HCT116 (cell line): ENCODE results near the gene SPOPL. TPM values are rescaled to one million over a fixed set of nuclear protein-coding genes. Genes with fewer than 3 reads are reported as not detected.
A peak's percentile ranks its signal among the peaks of the same experiment; 100 is the strongest.

Experiments used
- ATAC-seq: fragments of 200-7000 bp; cut with Tn5 transposase; 2 replicates; pipeline ENCODE4 v1.9.1; 2020; ENCODE audit warnings: mild to moderate bottlenecking, moderate library complexity
- BruUV-seq: library from RNA; stranded (reverse); fragments of 400-500 nt; replicated peaks from 2 replicates; lab custom pipeline; 2021; lab: Mats Ljungman, UMichigan
- CTCF ChIA-PET: fragments of 300-600 bp; sonication (Branson Sonifier 250); formaldehyde crosslinking; loops from one replicate; lab custom pipeline; 2021; ENCODE audit warnings: antibody characterized with exemption; lab: Charles Lee
- POLR2A ChIA-PET: fragments of 300-600, 350-600 bp; sonication (Branson Sonifier 250); formaldehyde crosslinking; loops from one replicate; lab custom pipeline; 2021; ENCODE audit warnings: antibody characterized with exemption; lab: Charles Lee
- RAD21 ChIA-PET, 2 experiments: fragments of 300-600 bp; sonication (Branson Sonifier 250); formaldehyde crosslinking; loops; one replicate each; lab custom pipeline; 2023; ENCODE audit warnings: low total read pairs in 2 of 2; ENCODE audit not compliant: uncharacterized antibody in 2 of 2, unreplicated experiment in 2 of 2, low non-redundant PET in 1 of 2; lab: Charles Lee
- DNase-seq: peaks from one replicate; pipeline ENCODE4 v3.0.0-alpha.2; 2010; ENCODE audit warnings: low read depth, low spot score
- H2AFZ ChIP-seq: fragments of 200-600 bp; shearing (Covaris generic), sonication (generic); 2 replicates; pipeline ENCODE4 v1.6.1; 2017; ENCODE audit warnings: low read depth, mixed run types, mixed read lengths, antibody characterized with exemption, low read length; ENCODE audit not compliant: poor library complexity, severe bottlenecking
- H3K27ac ChIP-seq: 2 replicates; pipeline ENCODE4 v1.5.1; 2012; ENCODE audit warnings: low read depth, low read length
- H3K27me3 ChIP-seq: fragments of 200-600 bp; sonication (generic); 2 replicates; pipeline ENCODE4 v1.6.1; 2016; ENCODE audit warnings: mixed run types, low read length, mixed read lengths; ENCODE audit not compliant: insufficient read depth
- H3K36me3 ChIP-seq, 2 experiments: fragments of 200-500 bp in 1 of 2; fragments of 200-600 bp in 1 of 2; sonication (Bioruptor generic) in 1 of 2; sonication (generic) in 1 of 2; 2 replicates each; pipeline versions ENCODE4 v1.5.1 to v1.6.1; 2014 to 2016; ENCODE audit warnings: low read length in 2 of 2, inconsistent platforms in 1 of 2, mixed read lengths in 1 of 2, mixed run types in 1 of 2; ENCODE audit not compliant: insufficient read depth in 2 of 2, control insufficient read depth in 1 of 2
- H3K4me1 ChIP-seq, 2 experiments: fragments of 200-600 bp in 1 of 2; sonication (generic) in 1 of 2; 2 replicates each; pipeline versions ENCODE4 v1.5.1 to v1.6.1; 2012 to 2017; ENCODE audit warnings: low read length in 2 of 2, inconsistent platforms in 1 of 2, mild to moderate bottlenecking in 1 of 2, mixed read lengths in 1 of 2, mixed run types in 1 of 2, moderate library complexity in 1 of 2; ENCODE audit not compliant: insufficient read depth in 2 of 2, control insufficient read depth in 1 of 2
- H3K4me2 ChIP-seq: fragments of 200-600 bp; sonication (generic); 2 replicates; pipeline ENCODE4 v1.6.1; 2017; ENCODE audit warnings: mixed run types, low read length, mixed read lengths
- H3K4me3 ChIP-seq, 2 experiments: fragments of 200-600 bp in 1 of 2; sonication (generic) in 1 of 2; replicated peaks in 1 of 2; 2 replicates each; pipeline ENCODE4 v1.5.1; 2011 to 2016; ENCODE audit warnings: low read length in 2 of 2, control low read depth in 1 of 2, low read depth in 1 of 2, mild to moderate bottlenecking in 1 of 2, mixed read lengths in 1 of 2, mixed run types in 1 of 2
- H3K79me2 ChIP-seq: fragments of 200-600 bp; sonication (generic); 2 replicates; pipeline ENCODE4 v1.6.1; 2017; ENCODE audit warnings: mild to moderate bottlenecking, mixed run types, low read length, moderate library complexity, mixed read lengths; ENCODE audit not compliant: insufficient read depth
- H3K9ac ChIP-seq: fragments of 200-600 bp; sonication (generic); 2 replicates; pipeline ENCODE4 v1.6.1; 2016; ENCODE audit warnings: low read length, mixed read lengths
- H3K9me2 ChIP-seq: fragments of 200-600 bp; sonication (generic), shearing (Covaris generic); 2 replicates; pipeline ENCODE4 v1.6.1; 2017; ENCODE audit warnings: mixed run types, mild to moderate bottlenecking, moderate library complexity; ENCODE audit not compliant: insufficient read depth
- H3K9me3 ChIP-seq, 2 experiments: fragments of 200-500 bp in 1 of 2; fragments of 200-600 bp in 1 of 2; sonication (Bioruptor generic) in 1 of 2; sonication (generic) in 1 of 2; 2 replicates each; pipeline ENCODE4 v1.6.1; 2014 to 2017; ENCODE audit warnings: low read length in 2 of 2, mixed read lengths in 2 of 2, inconsistent platforms in 1 of 2, low read depth in 1 of 2, mild to moderate bottlenecking in 1 of 2, mixed run types in 1 of 2, moderate library complexity in 1 of 2; ENCODE audit not compliant: control insufficient read depth in 1 of 2, insufficient read depth in 1 of 2
- H4K20me1 ChIP-seq: fragments of 200-600 bp; sonication (generic), shearing (Covaris generic); 2 replicates; pipeline ENCODE4 v1.6.1; 2017; ENCODE audit warnings: mixed run types, mild to moderate bottlenecking, moderate library complexity; ENCODE audit not compliant: insufficient read depth
- CBX3 ChIP-seq: IDR thresholded peaks from 2 replicates; pipeline ENCODE4 v1.6.1; 2012; ENCODE audit warnings: low read depth
- CTCF ChIP-seq, 3 experiments: fragments of 200-600 bp in 1 of 3; sonication (generic) in 1 of 3; IDR thresholded peaks in 2 of 3; conservative IDR thresholded peaks in 1 of 3; 2 replicates each; pipeline ENCODE4 v1.5.1; 2012 to 2017; ENCODE audit warnings: low read depth in 2 of 3, low read length in 2 of 3, antibody characterized with exemption in 1 of 3, borderline replicate concordance in 1 of 3, control low read depth in 1 of 3, mild to moderate bottlenecking in 1 of 3, mixed read lengths in 1 of 3, mixed run types in 1 of 3, moderate library complexity in 1 of 3; ENCODE audit not compliant: insufficient read depth in 1 of 3
- EGR1 ChIP-seq: IDR thresholded peaks from 2 replicates; pipeline ENCODE4 v1.6.1; 2012; ENCODE audit warnings: low read depth
- EZH2 ChIP-seq: fragments of 200-600 bp; sonication (generic); IDR thresholded peaks from 2 replicates; pipeline ENCODE4 v1.6.1; 2017; ENCODE audit warnings: antibody characterized with exemption, mixed run types
- EZH2phosphoT487 ChIP-seq: fragments of 200-600 bp; IDR thresholded peaks from 2 replicates; pipeline ENCODE4 v1.6.1; 2018; ENCODE audit warnings: antibody characterized with exemption, borderline replicate concordance
- FOSL1 ChIP-seq: IDR thresholded peaks from 2 replicates; pipeline ENCODE4 v1.6.1; 2012; ENCODE audit warnings: low read depth
- JUND ChIP-seq: IDR thresholded peaks from 2 replicates; pipeline ENCODE4 v1.6.1; 2012
- MAX ChIP-seq: IDR thresholded peaks from 2 replicates; pipeline ENCODE4 v1.6.1; 2012
- POLR2A ChIP-seq: IDR thresholded peaks from 2 replicates; pipeline ENCODE4 v1.7.0; 2011; ENCODE audit warnings: borderline replicate concordance; ENCODE audit not compliant: insufficient read depth, insufficient read length; ENCODE audit errors: extremely low read depth
- POLR2AphosphoS5 ChIP-seq: IDR thresholded peaks from 2 replicates; pipeline ENCODE4 v1.6.1; 2011; ENCODE audit warnings: mild to moderate bottlenecking, low read depth, low read length, moderate library complexity
- RAD21 ChIP-seq: IDR thresholded peaks from 2 replicates; pipeline ENCODE4 v1.6.1; 2012; ENCODE audit warnings: low read depth, mild to moderate bottlenecking
- REST ChIP-seq: IDR thresholded peaks from 2 replicates; pipeline ENCODE4 v1.6.1; 2012; ENCODE audit warnings: low read depth
- SIN3A ChIP-seq: IDR thresholded peaks from 2 replicates; pipeline ENCODE4 v1.6.1; 2012; ENCODE audit warnings: low read depth
- SP1 ChIP-seq: IDR thresholded peaks from 2 replicates; pipeline ENCODE4 v1.6.1; 2012; ENCODE audit warnings: low read depth
- SRF ChIP-seq: IDR thresholded peaks from 2 replicates; pipeline ENCODE4 v1.6.1; 2012; ENCODE audit warnings: low read depth
- TCF7L2 ChIP-seq: IDR thresholded peaks from 2 replicates; pipeline ENCODE4 v1.7.0; 2011; ENCODE audit warnings: borderline replicate concordance, inconsistent platforms; ENCODE audit not compliant: insufficient read depth, insufficient read length; ENCODE audit errors: extremely low read depth
- YY1 ChIP-seq: IDR thresholded peaks from 2 replicates; pipeline ENCODE4 v1.6.1; 2011; ENCODE audit warnings: low read length, low read depth, moderate library complexity, mild to moderate bottlenecking; ENCODE audit not compliant: insufficient replicate concordance; ENCODE audit errors: extremely low read depth
- ZFX ChIP-seq: fragments of 450-650 bp; IDR thresholded peaks from 2 replicates; pipeline ENCODE4 v1.6.1; 2017
- intact Hi-C: fragments of 100-400 bp; cut with micrococcal nuclease; formaldehyde crosslinking; loops from 2 replicates; pipeline ENCODE4 v1.10.0; 2022
- total RNA-seq: library from RNA; stranded (reverse); gene quantifications from one replicate; pipeline ENCODE4 v1.2.1, GENCODE V29; 2021; ENCODE audit not compliant: unreplicated experiment

SPOPL gene
- total RNA-seq, 1 experiment from 2014 or later: 48.3 TPM

GRCh38 chr2:138610201-138610953, 108.8 kb downstream of the SPOPL start (continued):
- TF ChIP-seq TCF7L2: no peak
- TF ChIP-seq JUND: no peak
- TF ChIP-seq SRF: no peak
- TF ChIP-seq, all 23 proteins: peak for 0

- Histone ChIP-seq H3K27ac (no peak overlapping the region), H4K20me1 (no peaks in the 10 kb centered on the region), H3K27me3 (no peaks in the 10 kb centered on the region), H3K79me2 (no peaks in the 10 kb centered on the region), H3K4me3 (no peak overlapping the region), H3K4me1 (peaks cover 0 to 4% of the 10 kb centered on the region in 2 experiments; a peak in 1 of 4 replicates), H3K9ac (no peak overlapping the region), H3K4me2 (no peak overlapping the region), H2AFZ (no peak overlapping the region), H3K9me2 (no peaks in the 10 kb centered on the region), H3K9me3 (no peaks in the 10 kb centered on the region), H3K36me3 (no peaks in the 10 kb centered on the region)
- intact Hi-C loops: no loop called here
- POLR2A ChIA-PET: no interaction called here
- ATAC-seq (peak; percentile 34; the same call in 1 of the 2 replicates), DNase-seq (no peak)
- TF ChIP-seq RAD21 (no peak), POLR2A (no peak), JUND (no peak), CTCF (IDR thresholded peaks at IDR 0.05 in 2 of 3, conservative IDR thresholded peaks at IDR 0.05 in 1 of 3; ENCODE audit: borderline replicate concordance in 1 of 3, insufficient read depth in 1 of 3, low read depth in 2 of 3, low read length in 2 of 3) (no peak), MAX (no peak), SIN3A (no peak), SRF (no peak), FOSL1 (no peak), EGR1 (no peak), SP1 (no peak), CBX3 (no peak), POLR2AphosphoS5 (no peak), ZFX (no peak), TCF7L2 (no peak), EZH2 (no peak), REST (no peak), YY1 (no peak), EZH2phosphoT487 (no peak)
- CTCF ChIA-PET: no interaction called here
- BruUV-seq: no TSS peak
- RAD21 ChIA-PET: no interaction called here
These were observed 113.7 kb downstream of the SPOPL start for GRCh38 chr2:138615257-138615656.
